ENCODE measurements around the gene WDR27.

Gene WDR27

DNA sequence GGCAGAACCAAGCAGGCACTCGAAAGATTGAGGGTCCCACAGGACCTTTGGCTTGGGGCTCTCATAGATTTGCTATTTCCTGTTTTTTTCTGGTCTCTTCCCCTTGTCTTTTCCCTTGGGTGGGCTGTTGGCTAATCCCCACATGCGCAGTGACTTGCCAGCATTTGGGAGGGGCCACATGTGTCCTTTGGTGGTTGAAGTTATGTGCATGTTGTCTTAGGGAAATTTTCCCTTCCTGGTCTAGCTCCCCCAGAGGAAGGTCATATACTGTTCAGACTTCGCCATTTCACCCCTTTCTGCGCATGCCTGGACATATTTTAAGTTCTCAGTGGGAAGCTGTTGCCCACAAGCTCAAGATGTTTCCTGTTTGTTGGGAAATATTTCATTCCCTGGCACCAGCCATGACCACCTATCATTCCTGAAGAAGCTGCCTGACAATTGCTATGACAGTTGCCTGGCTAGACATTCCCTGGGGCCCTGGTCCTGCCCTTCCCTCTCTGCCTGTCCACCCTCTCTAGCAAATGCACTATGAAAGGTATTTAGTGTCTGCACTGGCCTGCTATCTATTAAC, 292.0 kb downstream of the WDR27 start:
- Histone ChIP-seq H3K36me3 (ENCODE audit: insufficient read depth, low read length) (no peaks in the 10 kb centered on the region), H3K4me3 (ENCODE audit: low read length) (no peak overlapping the region), H3K4me1 (ENCODE audit: insufficient read depth, low read length) (no peaks in the 10 kb centered on the region), H3K9me3 (ENCODE audit: insufficient read depth, low read depth, low read length) (peaks cover 43% of the 10 kb centered on the region), H3K27ac (ENCODE audit: low read depth, low read length) (no peak overlapping the region), H3K27me3 (ENCODE audit: insufficient read depth, low read length) (no peaks in the 10 kb centered on the region), H3K9ac (ENCODE audit: low read depth, low read length) (no peak overlapping the region)
- WGBS: 95% methylated on average over 3 of the region's 4 CpGs

DNA sequence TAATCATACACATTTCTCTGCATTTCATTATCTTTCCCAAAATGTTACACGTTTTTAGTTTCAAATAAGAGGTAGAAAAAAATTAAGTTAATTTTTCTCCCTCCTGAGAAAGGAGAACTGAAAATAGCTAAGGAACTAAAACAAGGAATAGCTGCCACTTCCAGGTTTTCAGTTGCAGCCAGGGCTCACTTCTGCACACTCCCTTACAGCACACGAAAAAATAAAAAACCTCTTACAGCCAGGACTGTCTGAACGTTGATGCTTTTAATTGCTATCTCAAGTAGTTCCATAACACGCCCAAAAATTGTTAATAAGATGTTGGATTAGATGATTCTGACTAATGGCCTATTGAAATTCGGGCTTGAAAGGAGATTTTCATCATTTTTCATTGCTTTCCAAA, 294.5 kb downstream of the WDR27 start:
- 92% methylated on average over 3 of the region's 5 CpGs for WGBS
- Histone ChIP-seq H3K4me3 (ENCODE audit: low read length) (no peak overlapping the region), H3K9me3 (ENCODE audit: insufficient read depth, low read depth, low read length) (peaks cover 23% of the 10 kb centered on the region), H3K4me1 (ENCODE audit: insufficient read depth, low read length) (no peaks in the 10 kb centered on the region), H3K36me3 (ENCODE audit: insufficient read depth, low read length) (no peaks in the 10 kb centered on the region), H3K9ac (ENCODE audit: low read depth, low read length) (no peak overlapping the region), H3K27me3 (ENCODE audit: insufficient read depth, low read length) (no peaks in the 10 kb centered on the region), H3K27ac (ENCODE audit: low read depth, low read length) (no peak overlapping the region)
